A172 (cell line): Measurements from ENCODE around the gene ABCD4. TPM values are rescaled to one million over a fixed set of nuclear protein-coding genes. Genes with fewer than 3 reads are reported as not detected.

Experiments used
- total RNA-seq: library from RNA; depleted of rRNA; stranded (reverse); fragments of >200 nt; shearing (Covaris generic); gene quantifications from 2 replicates; pipeline ENCODE4 v1.2.3, GENCODE V29; 2014; rRNA removed

The ABCD4 gene
- total RNA-seq, 1 experiment from 2014 or later: 15.8 TPM

Other genes with a start within 250 kb of the ABCD4 start
- 5.0 and 5.2 TPM in 2 replicates for gene ALDH6A1, start 218.5 kb downstream of the ABCD4 start, total RNA-seq
- gene LIN52, start 218.0 kb downstream of the ABCD4 start, total RNA-seq: 7.2 and 7.6 TPM in 2 replicates
- gene VSX2, start 63.5 kb downstream of the ABCD4 start, total RNA-seq: not detected in 2 replicates
- gene VRTN, start 45.5 kb upstream of the ABCD4 start, total RNA-seq: not detected in 2 replicates
- gene SYNDIG1L, start 123.3 kb upstream of the ABCD4 start, total RNA-seq: not detected in 2 replicates
- 314 and 399 TPM in 2 replicates for gene NPC2, start 190.4 kb upstream of the ABCD4 start, total RNA-seq
- 13.3 and 18.1 TPM in 2 replicates for gene ISCA2, start 190.8 kb upstream of the ABCD4 start, total RNA-seq